Suprapubic skin (tissue), 3 donors: ENCODE measurements around the gene ZNHIT1.

Source experiments
- POLR2A ChIP-seq, 2 donors: fragments of 450-650 bp; IDR thresholded peaks; one replicate each; pipeline ENCODE4 v1.6.1; 2017; ENCODE audit warnings: antibody characterized with exemption in 2 of 2, mild to moderate bottlenecking in 2 of 2, moderate library complexity in 2 of 2
- TF ChIP-seq, protein P1 (sequence below), 2 donors: fragments of 200-600 bp in 1 of 2; fragments of 450-650 bp in 1 of 2; sonication (generic) in 1 of 2; IDR thresholded peaks; one replicate each; pipeline ENCODE4 v1.5.1; 2016 to 2019; ENCODE audit warnings: antibody characterized with exemption in 2 of 2, mild to moderate bottlenecking in 1 of 2, moderate library complexity in 1 of 2

DNA sequence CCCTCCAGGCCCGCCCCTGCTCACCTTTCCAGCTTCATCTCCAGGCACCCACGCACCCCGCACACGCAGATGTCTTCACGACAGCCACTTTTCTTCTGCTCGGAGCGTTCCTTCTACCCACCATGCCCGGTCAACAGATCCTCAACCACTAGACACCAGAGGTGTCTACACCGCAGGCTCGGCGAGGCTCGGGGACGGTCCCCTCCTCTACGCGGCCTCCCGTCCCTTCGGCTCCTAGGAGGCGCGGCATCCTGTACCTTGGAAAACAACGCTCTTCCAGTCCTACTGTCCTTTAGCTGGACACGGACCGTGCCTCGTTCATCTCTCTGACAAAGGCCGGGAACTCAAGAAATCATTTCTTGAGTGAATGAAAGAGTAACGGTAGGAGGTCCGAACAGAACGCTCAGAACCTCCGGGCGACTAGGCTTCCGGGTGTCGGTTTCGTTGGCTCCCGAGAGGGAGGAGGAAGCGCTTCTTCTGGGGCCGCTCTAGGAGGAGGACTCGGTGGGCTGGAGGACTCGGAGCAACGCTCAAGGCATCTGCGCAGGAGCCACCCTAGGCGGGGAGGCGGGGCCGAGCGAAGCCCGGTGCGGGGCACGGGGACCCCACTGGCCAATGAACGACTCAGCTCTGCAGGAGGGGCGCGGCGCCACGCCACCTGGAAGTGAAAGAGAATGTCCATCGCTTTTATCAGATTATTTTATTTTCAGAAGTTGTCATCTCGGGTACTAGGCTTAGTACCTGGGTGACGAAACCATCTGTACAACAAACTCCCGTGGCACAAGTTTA is 34.1 kb downstream of the ZNHIT1 start:
- TF ChIP-seq, protein P1, sequence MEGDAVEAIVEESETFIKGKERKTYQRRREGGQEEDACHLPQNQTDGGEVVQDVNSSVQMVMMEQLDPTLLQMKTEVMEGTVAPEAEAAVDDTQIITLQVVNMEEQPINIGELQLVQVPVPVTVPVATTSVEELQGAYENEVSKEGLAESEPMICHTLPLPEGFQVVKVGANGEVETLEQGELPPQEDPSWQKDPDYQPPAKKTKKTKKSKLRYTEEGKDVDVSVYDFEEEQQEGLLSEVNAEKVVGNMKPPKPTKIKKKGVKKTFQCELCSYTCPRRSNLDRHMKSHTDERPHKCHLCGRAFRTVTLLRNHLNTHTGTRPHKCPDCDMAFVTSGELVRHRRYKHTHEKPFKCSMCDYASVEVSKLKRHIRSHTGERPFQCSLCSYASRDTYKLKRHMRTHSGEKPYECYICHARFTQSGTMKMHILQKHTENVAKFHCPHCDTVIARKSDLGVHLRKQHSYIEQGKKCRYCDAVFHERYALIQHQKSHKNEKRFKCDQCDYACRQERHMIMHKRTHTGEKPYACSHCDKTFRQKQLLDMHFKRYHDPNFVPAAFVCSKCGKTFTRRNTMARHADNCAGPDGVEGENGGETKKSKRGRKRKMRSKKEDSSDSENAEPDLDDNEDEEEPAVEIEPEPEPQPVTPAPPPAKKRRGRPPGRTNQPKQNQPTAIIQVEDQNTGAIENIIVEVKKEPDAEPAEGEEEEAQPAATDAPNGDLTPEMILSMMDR (IDR thresholded peaks at IDR 0.05): no peak
- TF ChIP-seq POLR2A (IDR thresholded peaks at IDR 0.05): peak in 1 of 2 donors; percentile 47
